ENCODE data around the gene CYFIP1. TPM values are rescaled to one million over a fixed set of nuclear protein-coding genes. Genes with fewer than 3 reads are reported as not detected.
A peak's percentile ranks its signal among the peaks of the same experiment; 100 is the strongest.

CYFIP1 gene
- total and polyA plus RNA-seq, 4 donors: 27.0 to 136 (median 86.7) TPM

- H3K4me3 ChIP-seq: no peak overlapping the region
These were observed 20.7 kb downstream of the CYFIP1 start for GRCh38 chr15:22959321-22960101.

DNA sequence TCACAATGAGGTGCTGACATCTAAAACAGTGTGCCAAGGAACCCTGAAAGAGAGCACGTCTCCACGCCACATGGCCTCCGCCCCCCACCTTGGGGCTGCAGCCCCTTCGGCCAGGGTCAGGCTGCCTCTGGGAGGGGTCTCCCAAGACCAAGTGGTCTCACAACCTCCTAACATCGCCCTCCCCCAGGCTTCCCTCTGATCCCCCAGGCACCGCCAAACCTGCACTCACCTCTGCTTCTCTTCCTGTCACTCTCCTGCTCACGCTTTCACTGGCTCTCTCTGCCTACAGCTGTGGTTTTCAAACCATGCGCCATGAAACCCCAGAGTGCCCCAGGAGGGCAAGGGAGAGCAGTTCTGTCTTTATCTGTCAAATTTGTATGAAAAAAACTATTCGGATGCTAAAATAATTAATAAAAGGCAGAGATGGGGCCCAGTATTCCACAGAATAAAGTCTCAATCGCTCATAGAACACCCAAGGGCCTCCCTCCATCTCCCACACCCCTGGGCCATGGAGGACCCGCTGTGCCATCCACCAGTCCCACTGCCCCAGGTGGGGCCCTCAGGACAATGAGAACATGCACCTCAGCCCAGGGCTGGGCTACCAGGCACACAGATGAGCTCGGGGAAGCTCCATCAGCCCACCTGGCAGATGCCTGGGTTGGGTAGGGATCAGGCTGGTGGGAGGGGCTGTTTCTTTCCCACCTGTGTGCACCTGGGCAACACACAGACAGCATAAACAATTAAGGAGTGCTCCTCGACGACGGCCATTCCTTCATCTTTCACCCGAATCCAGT is 21.5 kb downstream of the CYFIP1 start:
- TF ChIP-seq, protein P1, sequence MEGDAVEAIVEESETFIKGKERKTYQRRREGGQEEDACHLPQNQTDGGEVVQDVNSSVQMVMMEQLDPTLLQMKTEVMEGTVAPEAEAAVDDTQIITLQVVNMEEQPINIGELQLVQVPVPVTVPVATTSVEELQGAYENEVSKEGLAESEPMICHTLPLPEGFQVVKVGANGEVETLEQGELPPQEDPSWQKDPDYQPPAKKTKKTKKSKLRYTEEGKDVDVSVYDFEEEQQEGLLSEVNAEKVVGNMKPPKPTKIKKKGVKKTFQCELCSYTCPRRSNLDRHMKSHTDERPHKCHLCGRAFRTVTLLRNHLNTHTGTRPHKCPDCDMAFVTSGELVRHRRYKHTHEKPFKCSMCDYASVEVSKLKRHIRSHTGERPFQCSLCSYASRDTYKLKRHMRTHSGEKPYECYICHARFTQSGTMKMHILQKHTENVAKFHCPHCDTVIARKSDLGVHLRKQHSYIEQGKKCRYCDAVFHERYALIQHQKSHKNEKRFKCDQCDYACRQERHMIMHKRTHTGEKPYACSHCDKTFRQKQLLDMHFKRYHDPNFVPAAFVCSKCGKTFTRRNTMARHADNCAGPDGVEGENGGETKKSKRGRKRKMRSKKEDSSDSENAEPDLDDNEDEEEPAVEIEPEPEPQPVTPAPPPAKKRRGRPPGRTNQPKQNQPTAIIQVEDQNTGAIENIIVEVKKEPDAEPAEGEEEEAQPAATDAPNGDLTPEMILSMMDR (IDR thresholded peaks at IDR 0.05; ENCODE audit: control extremely low read depth, extremely low read depth): no peak
- peaks cover 0 to 2% (median 0%) of the 10 kb centered on the region in 4 donors for H3K9me3 ChIP-seq (ENCODE audit: control insufficient read depth in 4 of 4, insufficient read depth in 3 of 4, low read length in 3 of 4)
- WGBS, 2 donors: 80 to 89% methylated on average over 16 of the region's 16 CpGs
- H3K4me1 ChIP-seq (ENCODE audit: control insufficient read depth in 5 of 5, insufficient read depth in 5 of 5, low read length in 5 of 5): peaks cover 11 to 49% (median 16%) of the 10 kb centered on the region in 5 donors
- H3K27me3 ChIP-seq (ENCODE audit: control insufficient read depth in 3 of 3, insufficient read depth in 3 of 3, low read length in 2 of 3): no peaks in the 10 kb centered on the region
- H3K4me3 ChIP-seq: no peak overlapping the region
- H3K9ac ChIP-seq (ENCODE audit: insufficient read depth in 1 of 2, low read length in 2 of 2): no peak overlapping the region
- DNase-seq (no peak), ATAC-seq (ENCODE audit: insufficient read depth, low FRiP score) (no peak)
- peaks cover 0 to 8% (median 0%) of the 10 kb centered on the region in 4 donors for H3K36me3 ChIP-seq (ENCODE audit: control insufficient read depth in 4 of 4, insufficient read depth in 4 of 4, low read length in 4 of 4)
- H3K27ac ChIP-seq (ENCODE audit: low read depth in 1 of 2, low read length in 1 of 2): no peak overlapping the region

More at GRCh38 chr15:22959321-22960101, 20.7 kb downstream of the CYFIP1 start:
- 90 to 94% methylated on average over 33 of the region's 33 CpGs for WGBS, 2 donors
- no peak for DNase-seq
- Histone ChIP-seq H3K4me1 (ENCODE audit: control insufficient read depth in 5 of 5, insufficient read depth in 5 of 5, low read length in 5 of 5) (peaks cover 11 to 51% (median 17%) of the 10 kb centered on the region in 5 donors), H3K27ac (ENCODE audit: low read depth in 1 of 2, low read length in 1 of 2) (peak overlapping the region in 1 of 2 donors; percentile 40), H3K9me3 (ENCODE audit: control insufficient read depth in 4 of 4, insufficient read depth in 3 of 4, low read length in 3 of 4) (peaks cover 0 to 2% (median 0%) of the 10 kb centered on the region in 4 donors), H3K36me3 (ENCODE audit: control insufficient read depth in 4 of 4, insufficient read depth in 4 of 4, low read length in 4 of 4) (peaks cover 0 to 8% (median 0%) of the 10 kb centered on the region in 4 donors), H3K9ac (ENCODE audit: insufficient read depth in 1 of 2, low read length in 2 of 2) (no peak overlapping the region), H3K27me3 (ENCODE audit: control insufficient read depth in 3 of 3, insufficient read depth in 3 of 3, low read length in 2 of 3) (no peaks in the 10 kb centered on the region)
- TF ChIP-seq, protein P1 (IDR thresholded peaks at IDR 0.05; ENCODE audit: control extremely low read depth, extremely low read depth): no peak
- ATAC-seq (ENCODE audit: insufficient read depth, low FRiP score): no peak

DNA sequence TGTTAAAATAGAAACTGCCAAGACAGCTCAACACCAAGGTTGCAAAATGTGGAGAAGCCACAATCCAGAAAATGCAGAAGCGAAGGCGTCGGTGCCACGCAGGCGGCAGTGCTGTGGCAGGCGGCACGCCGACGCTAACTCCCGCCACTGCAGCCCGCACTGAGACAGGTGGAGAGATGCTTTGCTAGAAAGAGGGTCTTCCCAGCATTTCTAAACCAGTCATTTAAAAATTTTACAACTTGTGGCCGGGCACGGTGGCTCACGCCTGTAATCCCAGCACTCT is 23.2 kb downstream of the CYFIP1 start:
- no peaks in the 10 kb centered on the region for H3K27me3 ChIP-seq (ENCODE audit: control insufficient read depth in 3 of 3, insufficient read depth in 3 of 3, low read length in 2 of 3)
- H3K4me3 ChIP-seq: no peak overlapping the region
- ATAC-seq (ENCODE audit: insufficient read depth, low FRiP score) (no peak), DNase-seq (no peak)
- H3K36me3 ChIP-seq (ENCODE audit: control insufficient read depth in 4 of 4, insufficient read depth in 4 of 4, low read length in 4 of 4): peaks cover 0 to 4% (median 0%) of the 10 kb centered on the region in 4 donors
- H3K4me1 ChIP-seq (ENCODE audit: control insufficient read depth in 5 of 5, insufficient read depth in 5 of 5, low read length in 5 of 5): peaks cover 9 to 42% (median 14%) of the 10 kb centered on the region in 5 donors
- TF ChIP-seq, protein P1 (IDR thresholded peaks at IDR 0.05; ENCODE audit: control extremely low read depth, extremely low read depth): no peak
- no peaks in the 10 kb centered on the region for H3K9me3 ChIP-seq (ENCODE audit: control insufficient read depth in 4 of 4, insufficient read depth in 3 of 4, low read length in 3 of 4)
- WGBS, 2 donors: 49 to 73% methylated on average over 14 of the region's 14 CpGs
- H3K27ac ChIP-seq (ENCODE audit: low read depth in 1 of 2, low read length in 1 of 2): no peak overlapping the region
- no peak overlapping the region for H3K9ac ChIP-seq (ENCODE audit: insufficient read depth in 1 of 2, low read length in 2 of 2)
